Measurements from ENCODE around the gene KRT40.

Gene KRT40

GRCh38 chr17:40960144-40960543 lies 24.0 kb downstream of the KRT40 start:
- H3K27ac ChIP-seq, result no peak overlapping the region
- H3K27me3 ChIP-seq, result peaks cover 0 to 2% of the 10 kb centered on the region in 2 donors
- H3K4me1 ChIP-seq, result no peaks in the 10 kb centered on the region
- H3K4me3 ChIP-seq, result no peak overlapping the region
- intact Hi-C loops (cut with DNase I; ENCODE audit: low total_unique reads), result no loop called here
- no peaks in the 10 kb centered on the region for H3K36me3 ChIP-seq
- peaks cover 0 to 5% (median 0%) of the 10 kb centered on the region in 3 donors for H3K9me3 ChIP-seq
- DNase-seq, result no peak
- no peak for TF ChIP-seq CTCF (IDR thresholded peaks at IDR 0.05)

GRCh38 chr17:40958086-40958953 lies 25.8 kb downstream of the KRT40 start:
- TF ChIP-seq CTCF (IDR thresholded peaks at IDR 0.05), result no peak
- Histone ChIP-seq H3K27ac (no peak overlapping the region), H3K4me1 (no peaks in the 10 kb centered on the region), H3K27me3 (peaks cover 0 to 2% of the 10 kb centered on the region in 2 donors), H3K36me3 (no peaks in the 10 kb centered on the region), H3K9me3 (no peaks in the 10 kb centered on the region), H3K4me3 (no peak overlapping the region)
- DNase-seq, result no peak
- intact Hi-C loops (cut with DNase I; ENCODE audit: low total_unique reads), result no loop called here

GRCh38 chr17:40956401-40957254 lies 27.5 kb downstream of the KRT40 start:
- peaks cover 0 to 2% of the 10 kb centered on the region in 2 donors for H3K27me3 ChIP-seq
- intact Hi-C loops (cut with DNase I; ENCODE audit: low total_unique reads), result no loop called here
- no peak overlapping the region for H3K4me3 ChIP-seq
- no peak overlapping the region for H3K27ac ChIP-seq
- DNase-seq, result no peak
- H3K9me3 ChIP-seq, result no peaks in the 10 kb centered on the region
- H3K36me3 ChIP-seq, result no peaks in the 10 kb centered on the region
- H3K4me1 ChIP-seq, result peaks cover 0 to 4% (median 0%) of the 10 kb centered on the region in 4 donors
- TF ChIP-seq CTCF (IDR thresholded peaks at IDR 0.05), result no peak

- TF ChIP-seq CTCF (IDR thresholded peaks at IDR 0.05), result no peak
- H3K4me3 ChIP-seq, result no peak overlapping the region
- no peak for DNase-seq
These were observed 30.2 kb downstream of the KRT40 start for GRCh38 chr17:40953881-40954280.

GRCh38 chr17:40952661-40953060 lies 31.5 kb downstream of the KRT40 start:
- no peaks in the 10 kb centered on the region for H3K9me3 ChIP-seq
- intact Hi-C loops (cut with DNase I; ENCODE audit: low total_unique reads), result no loop called here
- peaks cover 0 to 19% of the 10 kb centered on the region in 2 donors for H3K27me3 ChIP-seq
- no peak for DNase-seq
- no peak for TF ChIP-seq CTCF (IDR thresholded peaks at IDR 0.05)
- no peak overlapping the region for H3K4me3 ChIP-seq
- peaks cover 0 to 4% (median 0%) of the 10 kb centered on the region in 4 donors for H3K4me1 ChIP-seq
- no peak overlapping the region for H3K27ac ChIP-seq
- H3K36me3 ChIP-seq, result no peaks in the 10 kb centered on the region

More at GRCh38 chr17:40953881-40954280, 30.2 kb downstream of the KRT40 start:
- Histone ChIP-seq H3K36me3 (no peaks in the 10 kb centered on the region), H3K9me3 (no peaks in the 10 kb centered on the region), H3K27ac (no peak overlapping the region), H3K4me1 (peaks cover 0 to 4% (median 0%) of the 10 kb centered on the region in 4 donors), H3K27me3 (peaks cover 0 to 7% of the 10 kb centered on the region in 2 donors)
- intact Hi-C loops (cut with DNase I; ENCODE audit: low total_unique reads), result no loop called here

All from tibial artery (tissue), 4 donors.